Body of pancreas (tissue), 4 donors: ENCODE results near the gene DRC7.
A peak's percentile ranks its signal among the peaks of the same experiment; 100 is the strongest.

Experiments
- POLR2A ChIP-seq, 3 donors: fragments of 450-650 bp; IDR thresholded peaks; one replicate each; pipeline ENCODE4 v1.6.1; 2016; ENCODE audit warnings: antibody characterized with exemption in 3 of 3, mild to moderate bottlenecking in 2 of 3
- TF ChIP-seq, protein P1 (sequence below), 7 experiments: fragments of 450-650 bp in 4 of 7; fragments of 200-600 bp in 3 of 7; sonication (generic) in 3 of 7; IDR thresholded peaks; one replicate each; pipeline ENCODE4 v1.5.1; 2016 to 2019; ENCODE audit warnings: antibody characterized with exemption in 7 of 7

- no peak for TF ChIP-seq POLR2A (IDR thresholded peaks at IDR 0.05)
- TF ChIP-seq, protein P1, sequence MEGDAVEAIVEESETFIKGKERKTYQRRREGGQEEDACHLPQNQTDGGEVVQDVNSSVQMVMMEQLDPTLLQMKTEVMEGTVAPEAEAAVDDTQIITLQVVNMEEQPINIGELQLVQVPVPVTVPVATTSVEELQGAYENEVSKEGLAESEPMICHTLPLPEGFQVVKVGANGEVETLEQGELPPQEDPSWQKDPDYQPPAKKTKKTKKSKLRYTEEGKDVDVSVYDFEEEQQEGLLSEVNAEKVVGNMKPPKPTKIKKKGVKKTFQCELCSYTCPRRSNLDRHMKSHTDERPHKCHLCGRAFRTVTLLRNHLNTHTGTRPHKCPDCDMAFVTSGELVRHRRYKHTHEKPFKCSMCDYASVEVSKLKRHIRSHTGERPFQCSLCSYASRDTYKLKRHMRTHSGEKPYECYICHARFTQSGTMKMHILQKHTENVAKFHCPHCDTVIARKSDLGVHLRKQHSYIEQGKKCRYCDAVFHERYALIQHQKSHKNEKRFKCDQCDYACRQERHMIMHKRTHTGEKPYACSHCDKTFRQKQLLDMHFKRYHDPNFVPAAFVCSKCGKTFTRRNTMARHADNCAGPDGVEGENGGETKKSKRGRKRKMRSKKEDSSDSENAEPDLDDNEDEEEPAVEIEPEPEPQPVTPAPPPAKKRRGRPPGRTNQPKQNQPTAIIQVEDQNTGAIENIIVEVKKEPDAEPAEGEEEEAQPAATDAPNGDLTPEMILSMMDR (IDR thresholded peaks at IDR 0.05): peak in 2 of 7 experiments; percentile 11 to 15
These were observed 26.9 kb upstream of the DRC7 start for GRCh38 chr16:57667526-57668262.
